Chondrocyte (in vitro differentiated cells): Measurements from ENCODE around the gene CDIPT. TPM values are rescaled to one million over a fixed set of nuclear protein-coding genes. Genes with fewer than 3 reads are reported as not detected.

Source experiments
- DNase-seq: peaks from one replicate; pipeline ENCODE4 v3.0.0; 2021; ENCODE audit warnings: mixed read lengths, low spot score
- H3K27ac Mint-ChIP-seq: one replicate; pipeline ENCODE4 v1.8.0; 2021; ENCODE audit warnings: mild to moderate bottlenecking, moderate library complexity, mixed read lengths; ENCODE audit not compliant: unreplicated experiment
- H3K27me3 Mint-ChIP-seq: 2 replicates; pipeline ENCODE4 v1.8.0; 2021; ENCODE audit warnings: low read depth, mixed read lengths
- H3K36me3 Mint-ChIP-seq: 2 replicates; pipeline ENCODE4 v1.8.0; 2021; ENCODE audit warnings: low read depth, mixed read lengths
- H3K4me1 Mint-ChIP-seq: 2 replicates; pipeline ENCODE4 v1.8.0; 2021; ENCODE audit warnings: low read depth, mild to moderate bottlenecking, mixed read lengths
- H3K4me3 Mint-ChIP-seq: one replicate; pipeline ENCODE4 v1.8.0; 2021; ENCODE audit warnings: mild to moderate bottlenecking, moderate library complexity, mixed read lengths; ENCODE audit not compliant: unreplicated experiment
- H3K9me3 Mint-ChIP-seq: 2 replicates; pipeline ENCODE4 v1.8.0; 2021; ENCODE audit warnings: low read depth, mixed read lengths
- total RNA-seq: library from RNA; stranded (reverse); gene quantifications from 3 replicates; pipeline ENCODE4 v1.2.1, GENCODE V29; 2021
- TF ChIP-seq, protein P1 (sequence below): fragments of 200-600 bp; sonication (generic); IDR thresholded peaks from 2 replicates; pipeline ENCODE4 v1.5.0; 2021; ENCODE audit warnings: antibody characterized with exemption, mild to moderate bottlenecking, moderate library complexity

CDIPT gene
- total RNA-seq, 1 donor from 2014 or later: 79.7 TPM

DNA sequence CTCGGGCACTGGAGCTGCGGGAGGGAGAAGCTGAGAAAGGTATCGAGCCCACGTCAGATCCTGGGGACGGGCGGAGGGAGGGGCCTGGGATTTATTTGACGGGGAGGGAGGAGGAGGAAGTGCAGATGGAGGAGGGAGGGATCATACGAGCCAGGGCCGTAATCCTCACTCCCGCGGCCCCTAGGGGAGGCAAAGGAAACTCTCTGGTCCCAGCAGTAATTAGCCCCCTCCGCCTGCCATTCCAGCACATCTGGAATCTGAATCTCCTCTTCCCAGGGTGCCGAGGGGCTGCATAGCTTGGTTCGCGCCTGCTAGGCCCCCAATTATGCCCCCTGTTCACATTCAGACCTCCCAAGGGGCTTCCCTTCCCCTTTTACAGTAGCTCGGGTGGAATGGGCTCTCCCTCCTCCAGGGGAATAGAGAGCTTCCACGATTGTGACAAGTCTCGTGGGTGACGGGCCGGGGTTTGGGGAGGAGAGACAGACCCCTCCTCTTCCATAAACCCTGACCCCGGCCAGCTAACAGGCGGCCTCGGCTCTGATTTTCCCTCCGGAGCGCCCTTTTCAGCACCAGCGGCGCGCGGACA is 36.6 kb upstream of the CDIPT start, which contains the start of gene SEZ6L2:
SEZ6L2 (minus strand) TSS at position 35 of the 586 bp plus-strand sequence. CDS start 531 bp downstream, outside the sequence.
- Mint-ChIP-seq H3K9me3 (no peaks in the 10 kb centered on the region), H3K4me3 (peak within 1 kb of the TSS; percentile 75), H3K27me3 (peaks cover 19% of the 10 kb centered on the region), H3K4me1 (peaks cover 15% of the 10 kb centered on the region), H3K36me3 (no peaks in the 10 kb centered on the region), H3K27ac (peak within 1 kb of the TSS; percentile 73)
- DNase-seq: no peak
- TF ChIP-seq, protein P1, sequence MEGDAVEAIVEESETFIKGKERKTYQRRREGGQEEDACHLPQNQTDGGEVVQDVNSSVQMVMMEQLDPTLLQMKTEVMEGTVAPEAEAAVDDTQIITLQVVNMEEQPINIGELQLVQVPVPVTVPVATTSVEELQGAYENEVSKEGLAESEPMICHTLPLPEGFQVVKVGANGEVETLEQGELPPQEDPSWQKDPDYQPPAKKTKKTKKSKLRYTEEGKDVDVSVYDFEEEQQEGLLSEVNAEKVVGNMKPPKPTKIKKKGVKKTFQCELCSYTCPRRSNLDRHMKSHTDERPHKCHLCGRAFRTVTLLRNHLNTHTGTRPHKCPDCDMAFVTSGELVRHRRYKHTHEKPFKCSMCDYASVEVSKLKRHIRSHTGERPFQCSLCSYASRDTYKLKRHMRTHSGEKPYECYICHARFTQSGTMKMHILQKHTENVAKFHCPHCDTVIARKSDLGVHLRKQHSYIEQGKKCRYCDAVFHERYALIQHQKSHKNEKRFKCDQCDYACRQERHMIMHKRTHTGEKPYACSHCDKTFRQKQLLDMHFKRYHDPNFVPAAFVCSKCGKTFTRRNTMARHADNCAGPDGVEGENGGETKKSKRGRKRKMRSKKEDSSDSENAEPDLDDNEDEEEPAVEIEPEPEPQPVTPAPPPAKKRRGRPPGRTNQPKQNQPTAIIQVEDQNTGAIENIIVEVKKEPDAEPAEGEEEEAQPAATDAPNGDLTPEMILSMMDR: peak; percentile 59

DNA sequence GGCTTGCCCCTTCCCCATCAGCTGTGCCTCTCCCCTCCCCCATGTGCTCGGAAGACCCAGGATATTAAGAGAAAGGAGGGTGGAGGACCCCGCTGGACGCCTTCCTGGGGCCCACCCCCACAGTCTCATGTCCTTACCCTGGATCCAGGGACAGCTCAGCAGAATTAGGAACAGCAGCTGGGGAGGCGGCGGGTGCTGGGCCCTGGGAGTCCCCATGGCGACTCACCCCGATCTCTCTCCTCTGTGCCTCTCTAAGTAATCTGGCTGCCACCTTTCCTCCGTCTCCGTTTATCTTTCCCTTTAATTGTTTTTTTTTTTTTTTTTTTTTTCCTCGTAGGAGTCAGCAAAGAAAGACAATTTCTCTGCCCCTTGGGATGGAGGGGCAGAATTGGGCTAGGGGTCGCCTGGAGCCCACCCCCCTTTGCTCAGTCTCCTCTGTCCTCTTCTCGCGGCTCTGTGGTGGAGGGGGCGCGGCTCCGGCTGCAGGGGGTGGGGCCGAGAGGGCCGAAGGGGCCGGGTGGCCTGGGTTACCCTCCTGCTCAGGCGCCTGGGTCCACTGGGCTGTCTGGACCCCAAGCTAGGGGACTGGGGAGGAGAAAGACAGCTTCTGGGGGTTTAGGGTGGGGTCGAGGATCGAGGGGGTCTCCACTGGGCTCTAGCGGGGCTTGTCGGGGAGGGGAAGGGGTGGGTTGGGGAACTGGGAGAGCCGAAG is 35.9 kb upstream of the CDIPT start:
- Mint-ChIP-seq H3K9me3 (no peaks in the 10 kb centered on the region), H3K36me3 (no peaks in the 10 kb centered on the region), H3K4me1 (peaks cover 15% of the 10 kb centered on the region), H3K4me3 (peak overlapping the region; percentile 65), H3K27me3 (peaks cover 19% of the 10 kb centered on the region), H3K27ac (no peak overlapping the region)
- TF ChIP-seq, protein P1: no peak
- DNase-seq: no peak

DNA sequence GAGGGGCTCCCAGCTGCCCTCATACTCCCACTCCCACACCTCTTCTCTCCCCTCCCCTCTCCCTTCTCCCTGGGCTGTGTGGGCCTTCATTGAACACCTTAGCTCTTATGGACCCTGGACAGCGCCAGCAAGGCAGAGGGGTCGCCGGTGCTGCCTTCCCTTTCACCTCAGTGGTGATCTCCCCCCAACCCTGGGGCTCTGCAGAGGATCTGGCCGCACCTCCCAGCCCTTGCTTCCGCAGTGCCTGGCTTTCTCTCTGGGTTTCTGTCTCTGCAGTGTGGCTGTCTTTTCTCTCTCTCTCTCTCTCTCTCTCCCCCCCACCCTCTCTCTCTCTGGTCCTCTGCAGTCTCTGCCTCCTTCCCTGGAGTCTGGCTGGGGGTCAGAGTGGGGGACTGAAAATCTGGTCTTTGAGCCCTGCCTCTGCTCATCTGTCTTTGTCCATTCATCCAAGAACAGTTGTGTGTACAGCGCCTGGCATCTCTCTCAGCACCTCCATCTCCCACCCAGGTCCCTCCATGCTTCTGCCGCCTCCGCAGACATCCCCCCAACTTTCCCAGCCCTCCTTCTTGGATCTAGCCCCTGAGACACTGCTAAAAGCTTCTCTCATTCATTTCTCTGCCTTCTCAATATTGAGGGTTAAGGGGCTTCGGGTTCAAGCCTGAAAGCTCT is 35.2 kb upstream of the CDIPT start:
- TF ChIP-seq, protein P1: no peak
- H3K27ac Mint-ChIP-seq: no peak overlapping the region
- H3K4me3 Mint-ChIP-seq: peak overlapping the region; percentile 65
- no peaks in the 10 kb centered on the region for H3K9me3 Mint-ChIP-seq
- peaks cover 19% of the 10 kb centered on the region for H3K27me3 Mint-ChIP-seq
- peaks cover 15% of the 10 kb centered on the region for H3K4me1 Mint-ChIP-seq
- H3K36me3 Mint-ChIP-seq: no peaks in the 10 kb centered on the region
- DNase-seq: no peak

DNA sequence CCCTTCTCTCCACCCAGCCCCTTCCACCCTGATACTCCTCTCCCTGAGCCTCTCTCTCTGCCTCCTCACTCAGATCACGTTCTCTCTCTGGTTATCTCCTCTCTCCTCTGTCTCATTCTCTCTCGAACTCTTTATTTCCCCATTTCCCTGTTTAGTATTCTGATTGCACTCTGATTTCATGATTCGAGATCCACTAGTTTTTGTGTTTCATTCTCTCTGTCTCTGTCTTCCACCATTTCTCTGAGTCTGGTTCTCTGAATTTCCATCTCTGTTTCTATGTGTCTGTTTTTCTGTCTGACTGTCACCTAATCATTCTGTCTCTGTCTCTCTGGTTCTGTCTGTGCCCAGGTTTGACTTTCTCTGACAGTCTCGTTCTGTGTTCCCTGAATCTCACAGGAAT is 34.3 kb upstream of the CDIPT start:
- no peak overlapping the region for H3K4me3 Mint-ChIP-seq
- no peak overlapping the region for H3K27ac Mint-ChIP-seq
- no peaks in the 10 kb centered on the region for H3K9me3 Mint-ChIP-seq
- TF ChIP-seq, protein P1: no peak
- H3K4me1 Mint-ChIP-seq: peaks cover 15% of the 10 kb centered on the region
- H3K27me3 Mint-ChIP-seq: peaks cover 19% of the 10 kb centered on the region
- H3K36me3 Mint-ChIP-seq: no peaks in the 10 kb centered on the region
- DNase-seq: no peak

DNA sequence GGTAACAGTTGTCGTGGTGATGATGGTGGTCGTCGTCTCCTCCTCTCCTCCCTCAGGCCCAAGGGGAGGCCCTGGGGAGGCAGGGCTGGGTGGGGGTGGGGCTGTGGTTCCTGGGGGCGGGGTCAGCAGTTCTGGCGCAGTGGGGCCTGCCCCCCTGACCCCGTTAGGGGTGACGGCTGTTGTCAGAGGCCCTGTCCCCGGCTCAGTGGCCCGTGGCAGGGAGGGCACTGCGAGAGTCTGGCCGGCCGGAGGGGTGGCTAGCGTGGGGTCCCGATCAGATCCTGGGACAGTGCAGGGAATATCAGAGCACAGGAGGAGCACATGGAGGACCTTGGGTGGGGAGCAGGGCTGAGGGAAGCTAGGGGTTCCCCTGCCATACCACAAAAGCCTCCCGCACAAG is 33.8 kb upstream of the CDIPT start:
- no peaks in the 10 kb centered on the region for H3K9me3 Mint-ChIP-seq
- H3K4me1 Mint-ChIP-seq: peaks cover 13% of the 10 kb centered on the region
- peaks cover 19% of the 10 kb centered on the region for H3K27me3 Mint-ChIP-seq
- H3K36me3 Mint-ChIP-seq: no peaks in the 10 kb centered on the region
- no peak overlapping the region for H3K4me3 Mint-ChIP-seq
- DNase-seq: no peak
- H3K27ac Mint-ChIP-seq: no peak overlapping the region
- TF ChIP-seq, protein P1: no peak
